Right lobe of liver (tissue), 6 donors: Measurements from ENCODE around the gene YIPF5. TPM values are rescaled to one million over a fixed set of nuclear protein-coding genes. Genes with fewer than 3 reads are reported as not detected.

Experiments
- ATAC-seq, 4 donors: fragments of 200-7000 bp; cut with Tn5 transposase; one replicate each; pipeline ENCODE4 v1.9.1; 2020; ENCODE audit warnings: mild to moderate bottlenecking in 4 of 4, moderate library complexity in 4 of 4
- DNase-seq, 3 donors: peaks; one replicate each; pipeline ENCODE4 v3.0.0-alpha.2; 2020
- H3K27ac ChIP-seq, 3 donors: fragments of 200-600 bp; one replicate each; pipeline ENCODE4 v1.8.0; 2022
- H3K27me3 ChIP-seq, 2 donors: fragments of 200-600 bp; one replicate each; pipeline ENCODE4 v1.8.0; 2022
- H3K36me3 ChIP-seq, 4 donors: fragments of 200-600 bp; sonication (generic) in 1 of 4; one replicate each; pipeline versions ENCODE4 v1.5.1 to v1.8.0; 2017 to 2022; ENCODE audit warnings: control low read depth in 1 of 4
- H3K4me1 ChIP-seq, 4 donors: fragments of 200-600 bp; sonication (generic) in 1 of 4; one replicate each; pipeline versions ENCODE4 v1.5.1 to v1.8.0; 2017 to 2022; ENCODE audit warnings: control low read depth in 1 of 4
- H3K4me3 ChIP-seq, 3 donors: fragments of 200-600 bp; one replicate each; pipeline ENCODE4 v1.8.0; 2022
- H3K9me3 ChIP-seq, 4 donors: fragments of 200-600 bp; sonication (generic) in 1 of 4; one replicate each; pipeline versions ENCODE4 v1.5.1 to v1.8.0; 2017 to 2022; ENCODE audit warnings: control low read depth in 1 of 4
- POLR2A ChIP-seq: fragments of 450-650 bp; IDR thresholded peaks from one replicate; pipeline ENCODE4 v1.6.1; 2017; ENCODE audit warnings: antibody characterized with exemption, mild to moderate bottlenecking
- WGBS: methylation state at CpG from one replicate; pipeline ENCODE4 v1.1.6; 2018; ENCODE audit warnings: low coverage, low lambda C conversion rate; ENCODE audit not compliant: insufficient coverage; ENCODE audit errors: missing lambda C conversion rate; 5-methylcytosine and 5-hydroxymethylcytosine counted together
- intact Hi-C, 2 donors: fragments of 100-400 bp; cut with DNase I; formaldehyde crosslinking; loops; one replicate each; pipeline versions ENCODE4 v1.11.2 to v1.14.1; 2022
- total RNA-seq, 6 experiments: library from RNA; depleted of rRNA in 2 of 6; stranded (reverse); fragments of >200 nt in 2 of 6; fragmentation: NEBNext Ultra II Directional in 3 of 6; extraction: Animal tissue kit (Norgen Biotek cat#: 25700) in 3 of 6; gene quantifications; one replicate each; pipeline versions ENCODE4 v1.1.0 to v1.2.4, GENCODE V29; 2016 to 2023
- TF ChIP-seq, protein P1 (sequence below), 4 donors: fragments of 200-600 bp in 3 of 4; fragments of 450-650 bp in 1 of 4; IDR thresholded peaks; one replicate each; pipeline versions ENCODE4 v1.5.1 to v1.8.0; 2016 to 2022; ENCODE audit warnings: antibody characterized with exemption in 4 of 4, mild to moderate bottlenecking in 2 of 4
- donor health status: DM: no; HTN: yes; CAD: no.
- donor health status: DM: no; HTN: no; CAD: no.
- donor health status: DM: no; HTN: no; CAD: no.
- donor health status: DM: no; HTN: yes; CAD: no.
- donor health status: DM: no; HTN: yes; CAD: no.

YIPF5 gene
- total RNA-seq, 6 experiments from 2014 or later: 21.6 to 28.1 (median 23.7) TPM

DNA sequence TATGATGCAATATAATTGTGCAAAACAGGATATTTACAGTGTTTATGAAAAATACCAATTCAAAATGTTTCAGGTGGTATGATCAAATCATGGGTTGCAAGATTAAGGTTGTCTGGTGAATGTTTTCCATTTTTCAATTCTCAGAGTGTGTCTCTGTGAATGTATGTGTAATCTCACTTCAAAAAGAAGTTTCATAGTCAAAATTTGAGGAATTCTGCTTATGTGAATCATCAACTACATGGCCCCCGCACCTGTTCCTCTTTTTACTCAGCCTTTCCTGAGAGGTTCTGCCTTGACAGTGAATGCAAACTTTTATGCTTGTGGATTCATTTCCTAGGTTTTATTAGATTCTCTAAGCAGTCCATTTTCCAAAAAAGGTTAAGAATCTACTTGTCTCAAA lies 32.3 kb upstream of the YIPF5 start:
- WGBS: 50% methylated on average over 1 of the region's 1 CpG
- DNase-seq (no peak), ATAC-seq (no peak)
- Histone ChIP-seq H3K36me3 (no peaks in the 10 kb centered on the region), H3K4me3 (no peak overlapping the region), H3K4me1 (no peaks in the 10 kb centered on the region), H3K9me3 (no peaks in the 10 kb centered on the region), H3K27me3 (no peaks in the 10 kb centered on the region), H3K27ac (no peak overlapping the region)
- intact Hi-C loops: no loop called here
- TF ChIP-seq, protein P1, sequence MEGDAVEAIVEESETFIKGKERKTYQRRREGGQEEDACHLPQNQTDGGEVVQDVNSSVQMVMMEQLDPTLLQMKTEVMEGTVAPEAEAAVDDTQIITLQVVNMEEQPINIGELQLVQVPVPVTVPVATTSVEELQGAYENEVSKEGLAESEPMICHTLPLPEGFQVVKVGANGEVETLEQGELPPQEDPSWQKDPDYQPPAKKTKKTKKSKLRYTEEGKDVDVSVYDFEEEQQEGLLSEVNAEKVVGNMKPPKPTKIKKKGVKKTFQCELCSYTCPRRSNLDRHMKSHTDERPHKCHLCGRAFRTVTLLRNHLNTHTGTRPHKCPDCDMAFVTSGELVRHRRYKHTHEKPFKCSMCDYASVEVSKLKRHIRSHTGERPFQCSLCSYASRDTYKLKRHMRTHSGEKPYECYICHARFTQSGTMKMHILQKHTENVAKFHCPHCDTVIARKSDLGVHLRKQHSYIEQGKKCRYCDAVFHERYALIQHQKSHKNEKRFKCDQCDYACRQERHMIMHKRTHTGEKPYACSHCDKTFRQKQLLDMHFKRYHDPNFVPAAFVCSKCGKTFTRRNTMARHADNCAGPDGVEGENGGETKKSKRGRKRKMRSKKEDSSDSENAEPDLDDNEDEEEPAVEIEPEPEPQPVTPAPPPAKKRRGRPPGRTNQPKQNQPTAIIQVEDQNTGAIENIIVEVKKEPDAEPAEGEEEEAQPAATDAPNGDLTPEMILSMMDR (IDR thresholded peaks at IDR 0.05): no peak
- no peak for TF ChIP-seq POLR2A

DNA sequence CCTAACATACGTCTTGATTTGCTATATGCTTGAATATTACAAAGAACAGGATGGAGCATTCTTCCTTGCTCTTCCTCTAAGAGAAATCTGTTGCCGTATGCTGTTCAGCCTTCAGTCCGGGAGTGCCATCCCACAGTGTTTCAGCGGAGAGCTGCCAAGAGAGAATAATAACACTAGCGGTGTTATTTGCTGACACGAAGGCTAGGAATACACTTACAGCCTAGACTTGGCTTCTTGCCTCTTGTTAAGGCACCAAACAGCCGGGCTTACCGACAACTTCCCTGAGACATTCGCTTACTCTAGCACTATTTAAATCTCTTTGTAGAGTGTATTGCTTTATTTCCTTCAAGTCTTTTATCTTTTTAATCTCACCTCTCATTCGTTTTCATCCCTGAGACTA lies 31.6 kb upstream of the YIPF5 start:
- intact Hi-C loops: no loop called here
- no peak for TF ChIP-seq POLR2A
- TF ChIP-seq, protein P1 (IDR thresholded peaks at IDR 0.05): no peak
- DNase-seq: no peak

DNA sequence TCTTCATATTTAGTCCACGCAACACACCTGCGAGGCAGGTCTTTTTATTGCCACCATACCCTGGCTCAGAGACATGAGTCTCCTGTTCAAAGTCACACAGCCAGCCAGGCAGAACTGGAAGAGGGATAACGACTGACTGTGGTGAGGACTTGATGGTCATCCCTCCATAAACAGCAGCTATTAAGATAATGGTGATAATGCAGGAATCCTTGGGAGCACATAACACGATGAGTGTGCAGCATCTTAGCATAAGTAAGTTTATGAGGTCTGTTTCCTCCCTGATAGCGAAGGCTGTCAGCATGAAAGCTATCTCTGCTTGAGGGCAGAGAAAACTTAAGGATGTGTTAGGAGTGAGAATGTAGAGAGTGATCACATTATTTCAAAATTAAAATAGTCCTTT lies 31.1 kb upstream of the YIPF5 start:
- no peaks in the 10 kb centered on the region for H3K36me3 ChIP-seq
- no peaks in the 10 kb centered on the region for H3K4me1 ChIP-seq
- 40% methylated on average over 5 of the region's 5 CpGs for WGBS
- H3K27ac ChIP-seq: no peak overlapping the region
- no peaks in the 10 kb centered on the region for H3K9me3 ChIP-seq
- ATAC-seq: peak in 1 of 4 donors; percentile 13
- TF ChIP-seq POLR2A: no peak
- TF ChIP-seq, protein P1 (IDR thresholded peaks at IDR 0.05): no peak
- intact Hi-C loops: no loop called here
- H3K4me3 ChIP-seq: no peak overlapping the region
- no peak for DNase-seq
- no peaks in the 10 kb centered on the region for H3K27me3 ChIP-seq

More for the DNA sequence above, 31.6 kb upstream of the YIPF5 start:
- Histone ChIP-seq H3K27me3 (no peaks in the 10 kb centered on the region), H3K4me3 (no peak overlapping the region), H3K27ac (no peak overlapping the region), H3K9me3 (no peaks in the 10 kb centered on the region), H3K36me3 (no peaks in the 10 kb centered on the region), H3K4me1 (no peaks in the 10 kb centered on the region)
- peak; percentile 29 to 34 (median 31) for ATAC-seq
- WGBS: 24% methylated on average over 9 of the region's 10 CpGs

DNA sequence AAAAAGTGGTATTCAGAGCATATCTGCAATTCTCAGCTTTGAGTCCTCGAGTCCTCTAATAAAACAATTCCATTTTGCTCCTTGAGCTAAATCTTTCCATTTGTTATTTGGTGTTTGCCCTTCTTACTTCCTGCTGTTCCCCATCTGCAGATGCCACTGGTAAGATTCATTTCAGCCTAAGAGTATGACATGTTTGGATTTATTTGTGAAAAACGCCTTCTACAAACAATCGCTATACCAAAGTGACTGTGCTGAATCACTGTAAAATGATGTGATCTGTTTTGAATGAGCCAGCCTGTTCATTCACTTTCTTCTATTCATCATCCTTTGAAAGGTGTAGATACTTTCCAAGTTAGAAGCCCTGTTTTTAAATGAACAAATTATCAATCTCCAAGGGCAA lies 27.9 kb upstream of the YIPF5 start:
- ATAC-seq (no peak), DNase-seq (no peak)
- no peak overlapping the region for H3K4me3 ChIP-seq
- H3K36me3 ChIP-seq: no peaks in the 10 kb centered on the region
- no peak overlapping the region for H3K27ac ChIP-seq
- no peaks in the 10 kb centered on the region for H3K27me3 ChIP-seq
- no peaks in the 10 kb centered on the region for H3K4me1 ChIP-seq
- WGBS: 64% methylated on average over 3 of the region's 3 CpGs
- TF ChIP-seq POLR2A: no peak
- TF ChIP-seq, protein P1 (IDR thresholded peaks at IDR 0.05): no peak
- H3K9me3 ChIP-seq: no peaks in the 10 kb centered on the region
- intact Hi-C loops: no loop called here

DNA sequence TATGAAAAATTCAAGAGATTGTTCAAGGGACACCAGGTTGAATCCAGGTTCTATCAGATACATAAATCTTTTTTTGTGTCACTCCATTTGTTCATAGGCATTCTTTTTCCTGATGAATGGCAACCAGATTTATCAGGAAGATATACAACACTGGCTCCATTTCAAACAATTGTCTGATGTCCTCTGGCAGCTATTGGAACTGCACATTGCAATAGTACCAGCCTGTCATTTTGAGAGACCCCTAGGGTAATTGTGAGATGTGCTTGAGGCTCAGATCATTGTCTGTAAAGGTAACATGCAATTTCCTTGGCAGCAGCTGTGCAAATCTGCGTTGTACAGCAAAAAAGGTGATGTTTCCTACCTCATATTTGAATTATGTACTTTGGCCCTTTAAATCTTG lies 26.2 kb upstream of the YIPF5 start:
- Histone ChIP-seq H3K36me3 (no peaks in the 10 kb centered on the region), H3K27ac (no peak overlapping the region), H3K27me3 (no peaks in the 10 kb centered on the region), H3K9me3 (no peaks in the 10 kb centered on the region), H3K4me1 (no peaks in the 10 kb centered on the region), H3K4me3 (no peak overlapping the region)
- ATAC-seq: no peak
- 45% methylated on average over 1 of the region's 1 CpG for WGBS
- no peak for DNase-seq
- no peak for TF ChIP-seq POLR2A
- TF ChIP-seq, protein P1 (IDR thresholded peaks at IDR 0.05): no peak
- intact Hi-C loops: no loop called here
